Measurements from ENCODE around the gene CALML4. TPM values are rescaled to one million over a fixed set of nuclear protein-coding genes. Genes with fewer than 3 reads are reported as not detected.
A peak's percentile ranks its signal among the peaks of the same experiment; 100 is the strongest.

The CALML4 gene
- total and polyA plus RNA-seq, 2 experiments from 2014 or later: 13.4 to 16.2 TPM

DNA sequence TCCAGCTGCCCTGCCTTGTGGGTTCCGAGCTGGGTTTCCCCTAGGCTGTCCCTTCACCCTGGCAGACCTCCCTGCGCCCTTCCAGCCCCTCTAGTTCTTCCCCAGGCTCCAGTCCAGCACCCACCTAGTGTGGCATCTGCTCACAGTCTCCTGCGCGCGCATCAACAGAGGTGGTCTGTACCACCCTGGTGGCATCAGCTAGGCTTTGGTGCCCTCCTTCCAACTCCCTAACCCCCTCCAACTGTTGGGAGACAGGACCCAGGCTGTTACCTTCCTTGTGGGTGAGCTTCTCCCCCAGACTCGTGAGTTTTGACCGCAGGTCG, 8.0 kb downstream of the CALML4 start (continued):
- TF ChIP-seq, protein P1, sequence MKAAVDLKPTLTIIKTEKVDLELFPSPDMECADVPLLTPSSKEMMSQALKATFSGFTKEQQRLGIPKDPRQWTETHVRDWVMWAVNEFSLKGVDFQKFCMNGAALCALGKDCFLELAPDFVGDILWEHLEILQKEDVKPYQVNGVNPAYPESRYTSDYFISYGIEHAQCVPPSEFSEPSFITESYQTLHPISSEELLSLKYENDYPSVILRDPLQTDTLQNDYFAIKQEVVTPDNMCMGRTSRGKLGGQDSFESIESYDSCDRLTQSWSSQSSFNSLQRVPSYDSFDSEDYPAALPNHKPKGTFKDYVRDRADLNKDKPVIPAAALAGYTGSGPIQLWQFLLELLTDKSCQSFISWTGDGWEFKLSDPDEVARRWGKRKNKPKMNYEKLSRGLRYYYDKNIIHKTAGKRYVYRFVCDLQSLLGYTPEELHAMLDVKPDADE (IDR thresholded peaks at IDR 0.05): no peak
- TF ChIP-seq ZNF331 (CRISPR knock-in tag; IDR thresholded peaks at IDR 0.05; ENCODE audit: low read depth) (no peak), CREB1 (CRISPR knock-in tag; IDR thresholded peaks at IDR 0.05; ENCODE audit: low read depth) (no peak), EZH2 (IDR thresholded peaks at IDR 0.05; ENCODE audit: low read depth, unreplicated experiment) (no peak), JUNB (IDR thresholded peaks at IDR 0.05; ENCODE audit: unreplicated experiment) (no peak)
- TF ChIP-seq, protein P2, sequence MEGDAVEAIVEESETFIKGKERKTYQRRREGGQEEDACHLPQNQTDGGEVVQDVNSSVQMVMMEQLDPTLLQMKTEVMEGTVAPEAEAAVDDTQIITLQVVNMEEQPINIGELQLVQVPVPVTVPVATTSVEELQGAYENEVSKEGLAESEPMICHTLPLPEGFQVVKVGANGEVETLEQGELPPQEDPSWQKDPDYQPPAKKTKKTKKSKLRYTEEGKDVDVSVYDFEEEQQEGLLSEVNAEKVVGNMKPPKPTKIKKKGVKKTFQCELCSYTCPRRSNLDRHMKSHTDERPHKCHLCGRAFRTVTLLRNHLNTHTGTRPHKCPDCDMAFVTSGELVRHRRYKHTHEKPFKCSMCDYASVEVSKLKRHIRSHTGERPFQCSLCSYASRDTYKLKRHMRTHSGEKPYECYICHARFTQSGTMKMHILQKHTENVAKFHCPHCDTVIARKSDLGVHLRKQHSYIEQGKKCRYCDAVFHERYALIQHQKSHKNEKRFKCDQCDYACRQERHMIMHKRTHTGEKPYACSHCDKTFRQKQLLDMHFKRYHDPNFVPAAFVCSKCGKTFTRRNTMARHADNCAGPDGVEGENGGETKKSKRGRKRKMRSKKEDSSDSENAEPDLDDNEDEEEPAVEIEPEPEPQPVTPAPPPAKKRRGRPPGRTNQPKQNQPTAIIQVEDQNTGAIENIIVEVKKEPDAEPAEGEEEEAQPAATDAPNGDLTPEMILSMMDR (conservative IDR thresholded peaks at IDR 0.05; ENCODE audit: low read depth in 2 of 2): no peak

DNA sequence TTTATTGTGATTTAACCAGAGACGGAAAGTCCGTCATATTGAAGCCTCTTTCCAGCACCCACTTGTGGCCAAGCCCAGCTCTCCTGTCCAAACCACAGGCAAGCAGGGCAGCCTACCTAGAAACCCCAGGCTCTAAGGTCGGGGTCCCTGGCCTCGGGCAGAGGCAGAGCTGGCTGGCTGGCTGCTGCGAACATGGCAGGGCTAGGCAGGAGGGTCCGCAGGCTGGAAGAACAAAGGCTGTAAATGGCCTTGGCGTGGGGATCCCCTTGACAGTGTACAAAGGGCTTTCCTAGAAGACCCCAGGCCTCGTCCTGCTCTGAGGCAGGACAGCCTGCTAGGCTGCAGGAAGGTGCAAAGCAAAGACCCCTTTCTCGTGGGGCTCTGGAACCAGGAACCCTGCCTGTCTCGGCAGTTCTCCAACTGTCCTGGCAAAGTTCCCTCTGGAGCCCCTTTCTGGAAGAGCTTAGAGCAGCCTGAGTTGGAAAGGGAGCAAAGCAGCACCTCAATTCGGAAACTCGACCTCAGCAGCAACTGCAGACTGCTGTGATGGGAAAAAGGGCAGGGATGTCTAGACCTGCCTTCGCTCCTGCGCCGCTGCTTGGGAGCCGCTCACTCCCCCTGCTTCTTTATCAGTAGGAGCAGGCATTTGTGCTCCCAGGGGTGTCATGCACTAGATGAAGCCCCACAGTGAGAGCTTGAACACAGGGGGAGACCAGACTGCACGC, 8.5 kb downstream of the CALML4 start:
- Mint-ChIP-seq H3K4me1 (peaks cover 25% of the 10 kb centered on the region), H3K9me3 (no peaks in the 10 kb centered on the region), H3K4me3 (no peak overlapping the region), H3K27ac (no peak overlapping the region), H3K27me3 (ENCODE audit: insufficient read depth, low read depth, poor library complexity) (peaks cover 10% of the 10 kb centered on the region), H3K36me3 (ENCODE audit: low read depth) (peaks cover 30% of the 10 kb centered on the region)
- Histone ChIP-seq H3K4me3 (no peak overlapping the region), H3K4me1 (ENCODE audit: insufficient read depth) (peaks cover 6% of the 10 kb centered on the region), H3K27ac (ENCODE audit: low read depth) (no peak overlapping the region), H3F3A (replicated peaks; ENCODE audit: low read depth) (peaks cover under 1% of the 10 kb centered on the region; the same call in 1 of the 2 replicates), H4K20me1 (replicated peaks; ENCODE audit: insufficient read depth) (peaks cover 10% of the 10 kb centered on the region; the same call in 1 of the 2 replicates), H3K9me2 (ENCODE audit: insufficient read depth) (no peaks in the 10 kb centered on the region), H2AFZ (no peak overlapping the region), H3K36me3 (ENCODE audit: insufficient read depth) (peaks cover 7% of the 10 kb centered on the region; the same call in 1 of the 2 replicates), H3K4me2 (no peak overlapping the region), H3K27me3 (ENCODE audit: insufficient read depth) (no peaks in the 10 kb centered on the region), H3K79me2 (replicated peaks; ENCODE audit: insufficient read depth) (0 out of 2 replicates have a peak, but pooled peaks cover 3% of the 10 kb centered on the region)
- TF ChIP-seq EZH2phosphoT487 (IDR thresholded peaks at IDR 0.05; ENCODE audit: unreplicated experiment): no peak
- no peak for TF ChIP-seq CREB1 (CRISPR knock-in tag; IDR thresholded peaks at IDR 0.05; ENCODE audit: low read depth)
- ATAC-seq (no peak), DNase-seq (ENCODE audit: low spot score) (no peak)

DNA sequence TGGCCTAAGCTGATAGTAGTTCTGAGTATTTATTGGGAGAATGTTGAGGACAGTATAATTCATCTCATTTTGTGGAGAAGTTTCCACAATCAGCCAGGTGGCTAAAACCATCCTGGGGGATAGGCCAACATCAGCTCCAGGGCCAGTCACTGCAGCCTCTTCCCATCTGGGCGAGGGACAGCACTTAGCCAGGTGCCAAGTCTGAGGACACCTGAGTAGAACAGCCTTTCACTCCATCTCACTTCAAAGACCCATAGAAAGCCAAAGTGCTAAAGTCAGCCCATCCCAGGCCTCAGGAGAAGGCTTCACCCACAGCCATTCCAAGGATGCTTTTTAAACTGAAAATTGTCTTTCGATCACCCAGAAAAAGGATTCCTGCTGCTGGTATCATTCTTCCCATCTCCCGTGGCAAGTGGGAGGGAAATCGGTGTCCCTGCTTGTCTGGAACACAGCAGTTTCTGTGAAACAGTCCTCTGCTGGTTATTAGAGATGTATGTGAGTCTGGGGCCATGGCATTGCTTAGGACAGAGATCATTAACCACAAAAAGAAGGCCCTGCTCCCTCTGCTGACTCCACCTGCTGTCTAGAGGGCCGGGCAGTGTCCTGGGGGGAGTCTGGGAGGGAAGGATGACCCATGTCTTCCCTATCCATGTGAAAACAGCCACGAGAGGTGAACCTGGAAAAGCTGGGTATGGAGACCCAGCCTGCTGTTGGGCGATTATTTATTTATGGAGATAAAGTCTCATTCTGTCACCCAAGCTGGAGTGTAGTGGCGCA, 9.6 kb downstream of the CALML4 start:
- no peak overlapping the region for H3K4me3 Mint-ChIP-seq
- no peaks in the 10 kb centered on the region for H3F3A ChIP-seq (replicated peaks; ENCODE audit: low read depth)
- H3K27me3 ChIP-seq (ENCODE audit: insufficient read depth): no peaks in the 10 kb centered on the region
- H3K4me3 ChIP-seq: no peak overlapping the region
- H2AFZ ChIP-seq: no peak overlapping the region
- no peak overlapping the region for H3K27ac Mint-ChIP-seq
- peaks cover 7% of the 10 kb centered on the region for H3K27me3 Mint-ChIP-seq (ENCODE audit: insufficient read depth, low read depth, poor library complexity)
- no peaks in the 10 kb centered on the region for H3K9me2 ChIP-seq (ENCODE audit: insufficient read depth)
- H3K4me1 ChIP-seq (ENCODE audit: insufficient read depth): no peaks in the 10 kb centered on the region
- H3K9me3 Mint-ChIP-seq: no peaks in the 10 kb centered on the region
- ATAC-seq (no peak), DNase-seq (ENCODE audit: low spot score) (no peak)
- H3K4me1 Mint-ChIP-seq: peaks cover 24% of the 10 kb centered on the region
- peaks cover 30% of the 10 kb centered on the region for H3K36me3 Mint-ChIP-seq (ENCODE audit: low read depth)
- peaks cover 9% of the 10 kb centered on the region; the same call in 1 of the 2 replicates for H4K20me1 ChIP-seq (replicated peaks; ENCODE audit: insufficient read depth)
- H3K4me2 ChIP-seq: no peak overlapping the region
- H3K27ac ChIP-seq (ENCODE audit: low read depth): peak overlapping the region; percentile 24; the same call in 1 of the 2 replicates
- 0 out of 2 replicates have a peak, but pooled peaks cover 3% of the 10 kb centered on the region for H3K79me2 ChIP-seq (replicated peaks; ENCODE audit: insufficient read depth)
- H3K36me3 ChIP-seq (ENCODE audit: insufficient read depth): peaks cover 7% of the 10 kb centered on the region; the same call in 1 of the 2 replicates
- TF ChIP-seq, protein P1 (IDR thresholded peaks at IDR 0.05): no peak
- no peak for TF ChIP-seq ZNF331 (CRISPR knock-in tag; IDR thresholded peaks at IDR 0.05; ENCODE audit: low read depth)
- no peak for TF ChIP-seq EZH2phosphoT487 (IDR thresholded peaks at IDR 0.05; ENCODE audit: unreplicated experiment)
